VCaP (cell line): Measurements from ENCODE around the gene USH2A.

Experiments
- H3K27ac ChIP-seq: fragments of 450-650 bp; 2 replicates; pipeline ENCODE4 v1.5.1; 2017
- CTCF ChIP-seq: fragments of 450-650 bp; conservative IDR thresholded peaks from 2 replicates; pipeline ENCODE4 v1.5.1; 2017; ENCODE audit warnings: mild to moderate bottlenecking, moderate library complexity

USH2A gene

GRCh38 chr1:216258386-216258785 lies 164.9 kb downstream of the USH2A start:
- H3K27ac ChIP-seq, result no peak overlapping the region
- TF ChIP-seq CTCF, result no peak

- no peak for TF ChIP-seq CTCF
These were observed 172.4 kb downstream of the USH2A start for GRCh38 chr1:216250861-216251260.

GRCh38 chr1:216248628-216249027 lies 174.6 kb downstream of the USH2A start:
- no peak for TF ChIP-seq CTCF
- no peak overlapping the region for H3K27ac ChIP-seq

More at GRCh38 chr1:216250861-216251260, 172.4 kb downstream of the USH2A start:
- no peak overlapping the region for H3K27ac ChIP-seq

- H3K27ac ChIP-seq, result no peak overlapping the region
- no peak for TF ChIP-seq CTCF
These were observed 175.3 kb downstream of the USH2A start for GRCh38 chr1:216247937-216248336.

- no peak for TF ChIP-seq CTCF
- no peak overlapping the region for H3K27ac ChIP-seq
These were observed 176.6 kb downstream of the USH2A start for GRCh38 chr1:216246577-216247203.

DNA sequence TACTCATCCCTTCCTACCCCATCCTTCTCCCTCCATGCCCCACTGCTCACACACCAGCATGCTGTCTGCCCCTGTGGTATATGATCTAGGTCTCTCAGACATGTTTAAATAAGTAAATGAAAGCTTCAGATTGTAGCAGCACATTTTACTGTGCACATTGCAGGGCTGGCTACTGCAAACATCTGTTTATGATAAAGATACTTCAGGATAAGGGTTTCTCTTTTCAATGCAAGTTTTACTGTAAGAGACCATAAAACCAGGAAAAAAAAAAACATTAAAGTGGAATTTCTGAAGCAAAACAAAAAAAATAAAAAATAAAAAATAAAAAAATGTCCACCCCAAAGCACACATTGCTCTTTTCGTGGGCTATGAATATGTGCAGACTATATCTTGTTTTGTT lies 184.4 kb downstream of the USH2A start:
- no peak overlapping the region for H3K27ac ChIP-seq
- no peak for TF ChIP-seq CTCF

- H3K27ac ChIP-seq, result no peak overlapping the region
- no peak for TF ChIP-seq CTCF
These were observed 185.2 kb downstream of the USH2A start for GRCh38 chr1:216237927-216238542.
